Measurements from ENCODE around the gene GPR61. TPM values are rescaled to one million over a fixed set of nuclear protein-coding genes. Genes with fewer than 3 reads are reported as not detected.

Gene GPR61
- total and polyA plus RNA-seq, 9 of the 15 experiments (the other 6 are each of a cell fraction or from before 2014, with no cell fraction given) = 0.04 to 1.1 (median 0.25) TPM; not detected in 4

GRCh38 chr1:109493227-109493626, 46.4 kb upstream of the GPR61 start:
- no peak for FAIRE-seq
- CTCF ChIA-PET (ENCODE audit: low intra/inter-chr PET ratio) = interaction anchor here (0.5 to 6.9 kb wide), 4 partner anchors 34 to 289 kb away, joined by 3 to 131 read pairs (median 4); no protein-coding TSS in a partner anchor
- H3K9ac ChIP-seq (ENCODE audit: insufficient read depth in 1 of 2, low read depth in 2 of 2, low read length in 2 of 2) = peak overlapping the region; percentile 58 to 94; a peak in 3 of 4 replicates

More at GRCh38 chr1:109493227-109493626, 46.4 kb upstream of the GPR61 start:
- Histone ChIP-seq H3K27me3 (ENCODE audit: control insufficient read depth in 2 of 2, insufficient read depth in 2 of 2, low read length in 2 of 2) (no peaks in the 10 kb centered on the region), H3K4me2 (ENCODE audit: insufficient read depth, low read length) (peak overlapping the region; percentile 91), H3K36me3 (ENCODE audit: control insufficient read depth, insufficient read depth, low read length) (peaks cover 50% of the 10 kb centered on the region; the same call in 2 of the 3 replicates), H2AFZ (ENCODE audit: low read depth, low read length) (peak overlapping the region; percentile 99), H4K20me1 (replicated peaks; ENCODE audit: control insufficient read depth, insufficient read depth, low read length) (no peaks in the 10 kb centered on the region; the same call in 1 of the 2 replicates), H3K4me1 (replicated peaks in 1 of 2; ENCODE audit: control insufficient read depth in 2 of 2, insufficient read depth in 2 of 2, low read length in 2 of 2) (peaks cover 13 to 30% of the 10 kb centered on the region in 2 experiments; a peak in 4 of 5 replicates), H3K9me1 (ENCODE audit: control insufficient read depth, insufficient read depth, low read length) (no peaks in the 10 kb centered on the region), H3K4me3 (peak overlapping the region; percentile 91; the same call in 1 of the 2 replicates), H3K9me3 (replicated peaks; ENCODE audit: control insufficient read depth, insufficient read depth, low read depth, low read length) (no peaks in the 10 kb centered on the region), H3K79me2 (ENCODE audit: control insufficient read depth, insufficient read depth, low read length) (peaks cover 5% of the 10 kb centered on the region; the same call in 1 of the 3 replicates), H3K27ac (ENCODE audit: extremely low read depth, low read depth, low read length) (no peak overlapping the region; the same call in 2 of the 3 replicates)
- WGBS (ENCODE audit: insufficient coverage, low coverage, missing lambda C conversion rate) = 48% methylated on average over 4 of the region's 4 CpGs
- DNase-seq (ENCODE audit: extremely low read depth in 1 of 4, low spot score in 3 of 4) (no peak), ATAC-seq (no peak)
- intact Hi-C loops (cut with micrococcal nuclease) (loop anchor here (5.0 kb wide), 1 partner anchor 216 kb away; no protein-coding TSS in a partner anchor), in situ Hi-C loops (cut with MboI) (no loop called here)
- POLR2A ChIA-PET = interaction anchor here (0.7 to 2.9 kb wide), 8 partner anchors 9 to 393 kb away, joined by 3 to 24 read pairs (median 4); partner anchors contain the start of genes AMIGO1 and ATXN7L2
- BruUV-seq (replicated peaks) = no TSS peak
- TF ChIP-seq FOXP1 (CRISPR knock-in tag; IDR thresholded peaks at IDR 0.05) = 0 out of 2 replicates have a peak, but pooled peaks have one; percentile 31
- 0 out of 2 replicates have a peak, but pooled peaks have one; percentile 18 for TF ChIP-seq USF1 (CRISPR knock-in tag; IDR thresholded peaks at IDR 0.05)
- no peak for TF ChIP-seq SMARCC2 (IDR thresholded peaks at IDR 0.05; ENCODE audit: low read depth)

Measured in K562 (cell line).